ENCODE measurements around the gene BYSL. TPM values are rescaled to one million over a fixed set of nuclear protein-coding genes. Genes with fewer than 3 reads are reported as not detected.

BYSL gene
- total and polyA plus RNA-seq, 2 donors (not counting 3 experiments of a cell fraction or from before 2014, with no cell fraction given), result 33.1 to 41.8 TPM

- H3K9me1 ChIP-seq (replicated peaks; ENCODE audit: control insufficient read depth, extremely low read depth, insufficient read depth, low read length), result no peaks in the 10 kb centered on the region
- DNase-seq (ENCODE audit: low read depth, low spot score), result no peak
- no peak overlapping the region for H3K27ac ChIP-seq (ENCODE audit: insufficient read depth, low read depth, low read length)
- no peak for TF ChIP-seq MAX (IDR thresholded peaks at IDR 0.05; ENCODE audit: insufficient read depth, insufficient read length)
- TF ChIP-seq POLR2AphosphoS5 (IDR thresholded peaks at IDR 0.05; ENCODE audit: insufficient read depth, low read depth, low read length), result no peak
- no peak for TF ChIP-seq GATA2 (IDR thresholded peaks at IDR 0.05; ENCODE audit: insufficient read depth, insufficient read length, low read depth, low read length)
- no peak for TF ChIP-seq EZH2 (IDR thresholded peaks at IDR 0.05; ENCODE audit: borderline replicate concordance, low read depth, low read length, severe bottlenecking)
- TF ChIP-seq CTCF (IDR thresholded peaks at IDR 0.05; ENCODE audit: extremely low read depth in 1 of 2, insufficient read depth in 1 of 2, low read depth in 1 of 2, low read length in 2 of 2), result no peak
- TF ChIP-seq MYC (IDR thresholded peaks at IDR 0.05; ENCODE audit: low read depth, low read length), result no peak
- no peak for TF ChIP-seq JUN (IDR thresholded peaks at IDR 0.05; ENCODE audit: borderline replicate concordance, insufficient read depth, insufficient read length, low read depth)
- no peak for TF ChIP-seq FOS (IDR thresholded peaks at IDR 0.05; ENCODE audit: borderline replicate concordance, insufficient read depth, low read length)
- no peak for TF ChIP-seq POLR2A (IDR thresholded peaks at IDR 0.05; ENCODE audit: low read depth, low read length)
- no peaks in the 10 kb centered on the region for H3K9me3 ChIP-seq (replicated peaks; ENCODE audit: control insufficient read depth, insufficient read depth, low read length)
- dilution Hi-C loops (cut with MboI; ENCODE audit: extremely low pct_ligation_motif_present, low sequenced_read_pairs) (no loop called here), intact Hi-C loops (cut with micrococcal nuclease) (no loop called here)
- H3K4me3 ChIP-seq (replicated peaks in 1 of 3; ENCODE audit: insufficient read depth in 1 of 3, low read depth in 1 of 3, low read length in 3 of 3), result no peak overlapping the region
- no peaks in the 10 kb centered on the region for H4K20me1 ChIP-seq (replicated peaks; ENCODE audit: control insufficient read depth, extremely low read depth, insufficient read depth, low read length)
- peaks cover 19% of the 10 kb centered on the region for H3K4me1 ChIP-seq (ENCODE audit: control insufficient read depth, extremely low read depth, insufficient read depth, low read length)
- no peaks in the 10 kb centered on the region for H3K27me3 ChIP-seq (ENCODE audit: control insufficient read depth in 2 of 2, insufficient read depth in 2 of 2, low read length in 2 of 2)
- H3K4me2 ChIP-seq (ENCODE audit: insufficient read depth, low read length), result no peak overlapping the region
- no peak for FAIRE-seq
- BruUV-seq (replicated peaks), result no TSS peak
- ChIA-PET CTCF (interaction anchor here (1.9 kb wide), 1 partner anchor 129 kb away, joined by 7 read pairs; no protein-coding TSS in a partner anchor), POLR2A (interaction anchor here (0.6 kb wide), 1 partner anchor 79 kb away, joined by 5 read pairs; no protein-coding TSS in a partner anchor)
- no peak overlapping the region for H3K9ac ChIP-seq (replicated peaks; ENCODE audit: extremely low read depth, insufficient read depth, low read length)
- H3K79me2 ChIP-seq (ENCODE audit: control insufficient read depth, insufficient read depth, low read length), result peaks cover 24% of the 10 kb centered on the region
- no peaks in the 10 kb centered on the region for H3K36me3 ChIP-seq (ENCODE audit: control insufficient read depth in 2 of 2, extremely low read depth in 1 of 2, insufficient read depth in 2 of 2, low read length in 2 of 2)
- no peak overlapping the region for H2AFZ ChIP-seq (ENCODE audit: low read depth, low read length)
Observed at GRCh38 chr6:41914869-41915530, 6.3 kb upstream of the BYSL start.

Data from endothelial cell of umbilical vein (primary cell).